ENCODE measurements around the gene RAB5B. TPM values are rescaled to one million over a fixed set of nuclear protein-coding genes. Genes with fewer than 3 reads are reported as not detected.

RAB5B gene
- total and polyA plus RNA-seq, 10 of the 15 experiments (the other 5 are each of a cell fraction or from before 2014, with no cell fraction given), result 7.5 to 149 (median 37.8) TPM

- TF ChIP-seq ZNF687 (IDR thresholded peaks at IDR 0.05) (peak; percentile 54; the same call in 1 of the 2 replicates), NR2C2 (IDR thresholded peaks at IDR 0.05; ENCODE audit: borderline replicate concordance, control insufficient read depth, insufficient read length, low read depth) (no peak), NR2F1 (conservative IDR thresholded peaks at IDR 0.05) (peak; percentile 99), SREBF2 (IDR thresholded peaks at IDR 0.05; ENCODE audit: low read length) (no peak), E4F1 (IDR thresholded peaks at IDR 0.05; ENCODE audit: borderline replicate concordance, partially characterized antibody) (no peak), ZNF24 (IDR thresholded peaks at IDR 0.05) (no peak), CEBPB (IDR thresholded peaks at IDR 0.05; ENCODE audit: borderline replicate concordance in 1 of 2, low read depth in 2 of 2, low read length in 2 of 2) (no peak), TCF3 (IDR thresholded peaks at IDR 0.05; ENCODE audit: borderline replicate concordance, insufficient read depth, low read depth, low read length) (0 out of 2 replicates have a peak, but pooled peaks have one; percentile 8), NKRF (conservative IDR thresholded peaks at IDR 0.05) (peak; percentile 28), CREB1 (IDR thresholded peaks at IDR 0.05; ENCODE audit: low read depth) (peak; percentile 37; the same call in 1 of the 2 replicates), RUNX3 (IDR thresholded peaks at IDR 0.05; ENCODE audit: low read length) (peak; percentile 17), POU2F2 (IDR thresholded peaks at IDR 0.05; ENCODE audit: borderline replicate concordance, low read depth, low read length) (0 out of 3 replicates have a peak, but pooled peaks have one; percentile 12), POLR2A (IDR thresholded peaks at IDR 0.05; ENCODE audit: low read depth, low read length) (peak; percentile 78; the same call in 1 of the 2 replicates), PBX3 (IDR thresholded peaks at IDR 0.05; ENCODE audit: insufficient replicate concordance, low read depth, low read length) (peak; percentile 60), ZNF274 (IDR thresholded peaks at IDR 0.05; ENCODE audit: insufficient read depth, insufficient read length) (no peak), CBFB (IDR thresholded peaks at IDR 0.05; ENCODE audit: low read depth) (no peak), SMAD5 (IDR thresholded peaks at IDR 0.05; ENCODE audit: low read depth) (peak; percentile 9), SP1 (IDR thresholded peaks at IDR 0.05; ENCODE audit: low read depth, low read length) (peak; percentile 9), ATF3 (IDR thresholded peaks at IDR 0.05; ENCODE audit: borderline replicate concordance, extremely low read depth, low read depth, low read length) (no peak)
These were observed 46.0 kb upstream of the RAB5B start, which contains the start of gene PYM1 (continued) for GRCh38 chr12:55927588-55928502.
